HG03354 (cell line): Measurements from ENCODE around the gene ZNF688.
"Not testable (repeated sequence)": the region's sequence is repeated elsewhere in the genome, so short reads cannot be mapped to it uniquely, and the experiment has no call there.

ENCODE experiments used
- ATAC-seq: cut with Tn5 transposase; IDR thresholded peaks from one replicate; pipeline ENCODE4 v1.9.1; 2021; ENCODE audit warnings: mild to moderate bottlenecking; ENCODE audit not compliant: unreplicated experiment, poor library complexity, severe bottlenecking

The ZNF688 gene

GRCh38 chr16:30523768-30524574, 47.5 kb downstream of the ZNF688 start:
- ATAC-seq = no peak

GRCh38 chr16:30522702-30523463, 48.6 kb downstream of the ZNF688 start:
- ATAC-seq = not testable (repeated sequence)

GRCh38 chr16:30521873-30522641, 49.5 kb downstream of the ZNF688 start:
- ATAC-seq = no peak

- ATAC-seq = no peak
These were observed 50.0 kb downstream of the ZNF688 start for GRCh38 chr16:30521476-30521872.
